HepG2 (cell line): ENCODE data around the gene PDLIM5. TPM values are rescaled to one million over a fixed set of nuclear protein-coding genes. Genes with fewer than 3 reads are reported as not detected.

ENCODE experiments used
- ATAC-seq: fragments of 200-7000 bp; cut with Tn5 transposase; 3 replicates; pipeline ENCODE4 v1.9.1; 2020; ENCODE audit warnings: mild to moderate bottlenecking, moderate library complexity
- BruUV-seq: library from RNA; stranded (reverse); fragments of 400-500 nt; replicated peaks from 2 replicates; lab custom pipeline; 2021; lab: Mats Ljungman, UMichigan
- CTCF ChIA-PET: fragments of 300-600 bp; formaldehyde crosslinking; extraction: SDS; loops from one replicate; lab custom pipeline; 2021; ENCODE audit warnings: low total read pairs, inconsistent platforms, low intra/inter-chr PET ratio; lab: Yijun Ruan, JAX
- POLR2A ChIA-PET: fragments of 350-600 bp; sonication (Branson Sonifier 250); formaldehyde crosslinking; loops from one replicate; lab custom pipeline; 2020; ENCODE audit warnings: antibody characterized with exemption, inconsistent platforms; lab: Yijun Ruan, JAX
- DNase-seq: peaks from one replicate; pipeline ENCODE4 v3.0.0-alpha.2; 2015; ENCODE audit warnings: low spot score
- FAIRE-seq: peaks from 3 replicates; lab custom pipeline; 2011; peaks lifted over from hg19 to GRCh38; lab: Jason Lieb, UNC
- H2AFZ ChIP-seq: one replicate; pipeline ENCODE4 v1.6.1; 2011; ENCODE audit warnings: low read length, inconsistent platforms
- H3K27ac ChIP-seq: fragments of 300-600 bp; 3 replicates; pipeline ENCODE4 v1.8.0; 2011; ENCODE audit warnings: mixed run types, mild to moderate bottlenecking, mixed read lengths, low read length, inconsistent platforms; ENCODE audit not compliant: insufficient read depth; ENCODE audit errors: extremely low read length
- H3K27me3 ChIP-seq, 2 experiments: fragments of 200-600 bp in 1 of 2; 2 replicates in 1 of 2; 3 replicates in 1 of 2; pipeline versions ENCODE4 v1.6.0 to v1.8.0; 2011; ENCODE audit warnings: low read length in 2 of 2, mild to moderate bottlenecking in 2 of 2, moderate library complexity in 2 of 2, inconsistent platforms in 1 of 2; ENCODE audit not compliant: insufficient read depth in 2 of 2, control insufficient read depth in 1 of 2
- H3K36me3 ChIP-seq, 2 experiments: fragments of 200-600 bp in 1 of 2; replicated peaks in 1 of 2; 2 replicates in 1 of 2; 3 replicates in 1 of 2; pipeline versions ENCODE4 v1.5.1 to v1.8.0; 2011; ENCODE audit warnings: low read length in 2 of 2, inconsistent platforms in 1 of 2; ENCODE audit not compliant: insufficient read depth in 2 of 2, control insufficient read depth in 1 of 2
- H3K4me1 ChIP-seq: 2 replicates; pipeline ENCODE4 v1.5.1; 2012; ENCODE audit warnings: low read length, inconsistent platforms; ENCODE audit not compliant: insufficient read depth
- H3K4me2 ChIP-seq: 2 replicates; pipeline ENCODE4 v1.6.0; 2011; ENCODE audit warnings: low read depth, low read length, inconsistent platforms
- H3K4me3 ChIP-seq, 3 experiments: fragments of 200-600 bp in 1 of 3; sonication (generic), shearing (Covaris generic) in 1 of 3; replicated peaks in 1 of 3; 2 replicates each; pipeline ENCODE4 v1.5.1; 2011 to 2016; ENCODE audit warnings: low read length in 3 of 3, inconsistent platforms in 2 of 3, low read depth in 2 of 3, mild to moderate bottlenecking in 2 of 3, control low read depth in 1 of 3, mixed read lengths in 1 of 3; ENCODE audit not compliant: insufficient read depth in 1 of 3
- H3K79me2 ChIP-seq: one replicate; pipeline ENCODE4 v1.6.1; 2011; ENCODE audit warnings: low read length, inconsistent platforms; ENCODE audit not compliant: insufficient read depth
- H3K9ac ChIP-seq: 2 replicates; pipeline ENCODE4 v1.6.0; 2011; ENCODE audit warnings: mild to moderate bottlenecking, low read depth, low read length, inconsistent platforms; ENCODE audit not compliant: insufficient read depth
- H3K9me3 ChIP-seq: 2 replicates; pipeline ENCODE4 v1.5.1; 2012; ENCODE audit warnings: mild to moderate bottlenecking, low read length
- H4K20me1 ChIP-seq: 2 replicates; pipeline ENCODE4 v1.6.0; 2011; ENCODE audit warnings: inconsistent platforms, mild to moderate bottlenecking, low read length, moderate library complexity; ENCODE audit not compliant: insufficient read depth
- CAMTA2 ChIP-seq: sonication (generic); formaldehyde crosslinking; IDR thresholded peaks from 2 replicates; pipeline ENCODE4 v1.4.0; 2020; ENCODE audit warnings: mild to moderate bottlenecking, missing genetic modification reagents, borderline replicate concordance
- FOXJ3 ChIP-seq: sonication (generic); formaldehyde crosslinking; IDR thresholded peaks from 2 replicates; pipeline ENCODE4 v1.4.0; 2020; ENCODE audit warnings: missing genetic modification reagents, mild to moderate bottlenecking, borderline replicate concordance
- GABPB1 ChIP-seq: IDR thresholded peaks from 2 replicates; pipeline ENCODE4 v1.6.1; 2016; ENCODE audit warnings: mild to moderate bottlenecking, missing genetic modification reagents, moderate library complexity, missing compliant biosample characterization
- ISL2 ChIP-seq: sonication (generic); formaldehyde crosslinking; IDR thresholded peaks from 2 replicates; pipeline ENCODE4 v1.5.0; 2020; ENCODE audit warnings: missing genetic modification reagents
- SUZ12 ChIP-seq: fragments of 150-350 bp; IDR thresholded peaks from 2 replicates; pipeline ENCODE4 v1.6.1; 2014; ENCODE audit warnings: low read depth, low read length
- ZFP41 ChIP-seq: sonication (generic); formaldehyde crosslinking; IDR thresholded peaks from 2 replicates; pipeline ENCODE4 v1.4.0; 2020; ENCODE audit warnings: mild to moderate bottlenecking, missing genetic modification reagents, borderline replicate concordance
- ZIK1 ChIP-seq: sonication (generic); formaldehyde crosslinking; IDR thresholded peaks from 2 replicates; pipeline ENCODE4 v1.5.0; 2020; ENCODE audit warnings: mild to moderate bottlenecking, low read depth, missing genetic modification reagents, borderline replicate concordance
- ZNF235 ChIP-seq: sonication (generic); formaldehyde crosslinking; IDR thresholded peaks from 2 replicates; pipeline ENCODE4 v1.8.1; 2023; ENCODE audit warnings: mild to moderate bottlenecking, missing genetic modification reagents, borderline replicate concordance
- ZNF543 ChIP-seq: sonication (generic); formaldehyde crosslinking; IDR thresholded peaks from 2 replicates; pipeline ENCODE4 v1.4.0; 2020; ENCODE audit warnings: mild to moderate bottlenecking, missing genetic modification reagents
- ZNF563 ChIP-seq: sonication (generic); formaldehyde crosslinking; IDR thresholded peaks from 2 replicates; pipeline ENCODE4 v1.8.0; 2022; ENCODE audit warnings: mild to moderate bottlenecking, moderate library complexity, missing genetic modification reagents
- WGBS: methylation state at CpG from one replicate; pipeline ENCODE4 v1.1.6; 2017; ENCODE audit warnings: low lambda C conversion rate; 5-methylcytosine and 5-hydroxymethylcytosine counted together
- in situ Hi-C: cut with HindIII; loops from 2 replicates; pipeline ENCODE4 v1.10.0; 2017; ENCODE audit warnings: low pct_unique_long_range_greater_than_20kb; ENCODE audit not compliant: extremely low pct_ligation_motif_present
- intact Hi-C: fragments of 100-400 bp; cut with micrococcal nuclease; formaldehyde crosslinking; loops from one replicate; pipeline ENCODE4 v1.10.0; 2022; ENCODE audit not compliant: unreplicated experiment
- polyA plus RNA-seq, 8 experiments: library from polyadenylated mRNA; depleted of rRNA in 3 of 8; stranded (reverse) in 7 of 8; unstranded in 1 of 8; fragments of >200 nt; fragmentation: Illumina TruSeq in 4 of 8; extraction: Trizol in 4 of 8; gene quantifications; 2 replicates each; pipeline versions ENCODE4 v1.2.1 to v1.2.3, GENCODE V29; 2011 to 2016; ENCODE audit warnings: low read depth in 4 of 8, missing spikeins in 1 of 8, mixed read lengths in 1 of 8; ENCODE audit not compliant: insufficient read depth in 1 of 8
- total RNA-seq, 5 experiments: library from RNA; depleted of rRNA; stranded (reverse); fragments of >200 nt; fragmentation: Illumina TruSeq; extraction: Trizol; gene quantifications; 2 replicates each; pipeline ENCODE4 v1.2.3, GENCODE V29; 2016; ENCODE audit warnings: low read depth in 1 of 5
- TF ChIP-seq, protein P1 (sequence below): sonication (generic); formaldehyde crosslinking; IDR thresholded peaks from 2 replicates; pipeline ENCODE4 v1.9.0; 2021; ENCODE audit warnings: missing genetic modification reagents, borderline replicate concordance
- TF ChIP-seq, protein P2 (sequence below): sonication (generic); formaldehyde crosslinking; IDR thresholded peaks from 2 replicates; pipeline ENCODE4 v1.4.0; 2020; ENCODE audit warnings: mild to moderate bottlenecking, missing genetic modification reagents

PDLIM5 gene
- total and polyA plus RNA-seq, 2 of the 13 experiments (the other 11 are each of a cell fraction or from before 2014, with no cell fraction given), result 52.8 to 119 TPM

DNA sequence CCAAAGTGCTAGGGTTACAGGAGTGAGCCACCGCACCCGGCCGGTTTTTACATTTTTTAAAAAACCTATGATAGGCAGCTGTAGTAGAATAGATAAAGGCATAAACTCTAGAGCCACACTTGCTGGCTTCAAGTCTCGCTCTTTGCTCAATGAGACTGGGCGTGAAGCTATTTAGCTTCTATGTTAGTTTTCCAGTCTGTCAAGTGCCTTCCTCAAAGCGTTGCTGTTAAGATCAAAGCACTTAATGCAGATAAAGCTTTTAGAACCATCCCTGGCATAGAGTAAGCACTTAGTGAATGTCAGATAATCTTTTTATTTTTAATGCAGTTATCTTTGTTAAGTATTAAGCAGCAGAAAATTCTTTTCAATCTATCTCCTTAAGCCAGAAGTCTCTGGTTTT lies 264.0 kb downstream of the PDLIM5 start:
- Histone ChIP-seq H3K9me3 (no peaks in the 10 kb centered on the region), H2AFZ (no peak overlapping the region), H3K4me2 (no peak overlapping the region), H3K9ac (no peak overlapping the region), H3K36me3 (no peaks in the 10 kb centered on the region), H3K4me1 (no peaks in the 10 kb centered on the region), H3K27me3 (no peaks in the 10 kb centered on the region), H3K27ac (no peak overlapping the region), H3K79me2 (no peaks in the 10 kb centered on the region), H4K20me1 (no peaks in the 10 kb centered on the region), H3K4me3 (no peak overlapping the region)
- intact Hi-C loops, result no loop called here
- DNase-seq, result no peak
- CTCF ChIA-PET, result no interaction called here
- no TSS peak for BruUV-seq
- POLR2A ChIA-PET, result no interaction called here
- WGBS, result 58% methylated on average over 6 of the region's 6 CpGs
- no peak for FAIRE-seq
- ATAC-seq, result no peak
- in situ Hi-C loops, result no loop called here
- TF ChIP-seq, protein P1, sequence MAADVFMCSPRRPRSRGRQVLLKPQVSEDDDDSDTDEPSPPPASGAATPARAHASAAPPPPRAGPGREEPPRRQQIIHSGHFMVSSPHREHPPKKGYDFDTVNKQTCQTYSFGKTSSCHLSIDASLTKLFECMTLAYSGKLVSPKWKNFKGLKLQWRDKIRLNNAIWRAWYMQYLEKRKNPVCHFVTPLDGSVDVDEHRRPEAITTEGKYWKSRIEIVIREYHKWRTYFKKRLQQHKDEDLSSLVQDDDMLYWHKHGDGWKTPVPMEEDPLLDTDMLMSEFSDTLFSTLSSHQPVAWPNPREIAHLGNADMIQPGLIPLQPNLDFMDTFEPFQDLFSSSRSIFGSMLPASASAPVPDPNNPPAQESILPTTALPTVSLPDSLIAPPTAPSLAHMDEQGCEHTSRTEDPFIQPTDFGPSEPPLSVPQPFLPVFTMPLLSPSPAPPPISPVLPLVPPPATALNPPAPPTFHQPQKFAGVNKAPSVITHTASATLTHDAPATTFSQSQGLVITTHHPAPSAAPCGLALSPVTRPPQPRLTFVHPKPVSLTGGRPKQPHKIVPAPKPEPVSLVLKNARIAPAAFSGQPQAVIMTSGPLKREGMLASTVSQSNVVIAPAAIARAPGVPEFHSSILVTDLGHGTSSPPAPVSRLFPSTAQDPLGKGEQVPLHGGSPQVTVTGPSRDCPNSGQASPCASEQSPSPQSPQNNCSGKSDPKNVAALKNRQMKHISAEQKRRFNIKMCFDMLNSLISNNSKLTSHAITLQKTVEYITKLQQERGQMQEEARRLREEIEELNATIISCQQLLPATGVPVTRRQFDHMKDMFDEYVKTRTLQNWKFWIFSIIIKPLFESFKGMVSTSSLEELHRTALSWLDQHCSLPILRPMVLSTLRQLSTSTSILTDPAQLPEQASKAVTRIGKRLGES (CRISPR knock-in tag), result no peak
- TF ChIP-seq ISL2 (CRISPR knock-in tag) (no peak), ZNF563 (no peak), FOXJ3 (CRISPR knock-in tag) (no peak), ZIK1 (CRISPR knock-in tag) (no peak), ZNF543 (no peak), CAMTA2 (no peak), GABPB1 (CRISPR knock-in tag) (no peak), ZNF235 (CRISPR knock-in tag) (no peak), ZFP41 (CRISPR knock-in tag) (no peak), SUZ12 (no peak)
- TF ChIP-seq, protein P2, sequence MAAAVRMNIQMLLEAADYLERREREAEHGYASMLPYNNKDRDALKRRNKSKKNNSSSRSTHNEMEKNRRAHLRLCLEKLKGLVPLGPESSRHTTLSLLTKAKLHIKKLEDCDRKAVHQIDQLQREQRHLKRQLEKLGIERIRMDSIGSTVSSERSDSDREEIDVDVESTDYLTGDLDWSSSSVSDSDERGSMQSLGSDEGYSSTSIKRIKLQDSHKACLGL (CRISPR knock-in tag), result no peak

Other genes starting within 250 kb of the PDLIM5 start
- 35.9 and 52.8 TPM in 2 replicates for gene SMARCAD1, start 244.1 kb upstream of the PDLIM5 start, total RNA-seq (2016; rRNA removed; fragmentation: Illumina TruSeq; extraction: Trizol)
- gene SMARCAD1, start 244.1 kb upstream of the PDLIM5 start, polyA plus RNA-seq (2011; rRNA removed), result 14.4 and 18.2 TPM in 2 replicates
- gene HPGDS, start 109.1 kb upstream of the PDLIM5 start, total RNA-seq (2016; rRNA removed; fragmentation: Illumina TruSeq; extraction: Trizol), result not detected in 2 replicates
- gene HPGDS, start 109.1 kb upstream of the PDLIM5 start, polyA plus RNA-seq (2011; rRNA removed), result not detected in 2 replicates